HG03175 (cell line): ENCODE results near the gene C16orf46.

Experiments
- ATAC-seq: cut with Tn5 transposase; IDR thresholded peaks from one replicate; pipeline ENCODE4 v1.9.1; 2021; ENCODE audit warnings: mild to moderate bottlenecking, moderate library complexity; ENCODE audit not compliant: unreplicated experiment

C16orf46 gene

GRCh38 chr16:81076566-81077075 is 417 bp downstream of the C16orf46 start:
- ATAC-seq = peak; percentile 74

- ATAC-seq = no peak
Measured at GRCh38 chr16:81073560-81074330, 3.3 kb downstream of the C16orf46 start.

GRCh38 chr16:81071805-81072204 is 5.2 kb downstream of the C16orf46 start:
- ATAC-seq = no peak

GRCh38 chr16:81070979-81071378 is 6.1 kb downstream of the C16orf46 start:
- ATAC-seq = no peak

- ATAC-seq = no peak
Measured at GRCh38 chr16:81069063-81069462, 8.0 kb downstream of the C16orf46 start.

GRCh38 chr16:81067166-81067565 is 9.9 kb downstream of the C16orf46 start:
- no peak for ATAC-seq

- no peak for ATAC-seq
Measured at GRCh38 chr16:81066681-81067080, 10.4 kb downstream of the C16orf46 start.

GRCh38 chr16:81061871-81062608 is 15.0 kb downstream of the C16orf46 start:
- no peak for ATAC-seq

GRCh38 chr16:81061307-81061640 is 15.8 kb downstream of the C16orf46 start:
- ATAC-seq = no peak

- ATAC-seq = no peak
Measured at GRCh38 chr16:81060576-81061306, 16.3 kb downstream of the C16orf46 start.

- no peak for ATAC-seq
Measured at GRCh38 chr16:81053761-81054160, 23.3 kb downstream of the C16orf46 start.

GRCh38 chr16:81042821-81043220 is 34.2 kb downstream of the C16orf46 start:
- ATAC-seq = no peak

GRCh38 chr16:81041696-81042095 is 35.3 kb downstream of the C16orf46 start:
- ATAC-seq = no peak

GRCh38 chr16:81040842-81041241 is 36.2 kb downstream of the C16orf46 start:
- no peak for ATAC-seq

GRCh38 chr16:81040131-81040530 is 36.9 kb downstream of the C16orf46 start:
- no peak for ATAC-seq

GRCh38 chr16:81036751-81037350 is 40.2 kb downstream of the C16orf46 start:
- no peak for ATAC-seq

GRCh38 chr16:81035975-81036750 is 40.9 kb downstream of the C16orf46 start:
- peak; percentile 49 for ATAC-seq

- peak; percentile 95 for ATAC-seq
Measured at GRCh38 chr16:81035398-81035974, 41.6 kb downstream of the C16orf46 start, which contains the start of gene ATMIN. Gene ATMIN, plus strand, starts transcription at chr16:81035842. Its CDS starts 29 bp downstream, at chr16:81035871.

GRCh38 chr16:81029930-81030604 is 47.0 kb downstream of the C16orf46 start:
- ATAC-seq = no peak
